Astrocyte of the hippocampus (primary cell): ENCODE measurements around the gene SMOC2.
"Not testable (repeated sequence)": the region's sequence is repeated elsewhere in the genome, so short reads cannot be mapped to it uniquely, and the experiment has no call there.

Experiments
- DNase-seq: peaks from one replicate; pipeline ENCODE4 v3.0.0; 2011; ENCODE audit warnings: low read depth, low spot score

The SMOC2 gene

DNA sequence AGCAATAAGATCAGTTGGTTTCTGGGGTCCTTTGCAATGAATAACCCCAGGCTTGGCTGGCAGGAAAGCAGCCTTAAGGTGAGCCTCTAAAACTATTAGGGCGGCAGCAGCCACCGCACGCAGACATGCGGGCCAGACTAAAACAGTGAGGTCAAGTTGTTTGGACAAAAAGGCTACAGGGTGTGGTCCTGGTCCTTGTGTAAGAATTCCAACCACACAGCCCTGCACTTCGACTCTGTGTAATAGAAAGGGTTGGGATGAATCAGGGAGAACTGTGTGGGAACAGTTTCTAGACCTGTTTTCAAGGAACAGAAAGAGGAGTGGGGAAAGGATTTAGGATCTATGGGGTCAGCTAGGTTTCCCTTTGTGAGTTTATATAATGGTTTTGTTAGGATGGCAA, 237.6 kb downstream of the SMOC2 start:
- DNase-seq, result no peak

DNA sequence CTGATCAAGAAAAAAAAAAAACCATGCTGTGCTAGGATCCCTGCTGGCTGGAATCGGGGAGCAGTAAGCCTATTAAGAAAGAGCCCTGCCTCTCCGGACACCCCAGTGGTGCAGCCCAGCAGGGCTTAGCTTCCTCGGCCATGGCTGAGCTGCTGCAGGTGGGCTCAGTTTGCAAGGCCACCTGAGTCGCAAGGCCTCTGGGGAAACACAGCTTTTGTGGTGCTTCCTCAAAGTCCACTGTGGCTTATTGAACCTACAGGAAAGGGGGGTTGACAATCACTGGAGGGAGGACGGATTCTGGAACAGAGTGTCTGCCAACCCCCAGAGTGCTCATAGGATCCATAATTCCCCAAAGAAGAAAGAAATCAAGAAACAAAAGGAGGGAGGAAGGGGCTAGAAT, 240.8 kb downstream of the SMOC2 start:
- no peak for DNase-seq

DNA sequence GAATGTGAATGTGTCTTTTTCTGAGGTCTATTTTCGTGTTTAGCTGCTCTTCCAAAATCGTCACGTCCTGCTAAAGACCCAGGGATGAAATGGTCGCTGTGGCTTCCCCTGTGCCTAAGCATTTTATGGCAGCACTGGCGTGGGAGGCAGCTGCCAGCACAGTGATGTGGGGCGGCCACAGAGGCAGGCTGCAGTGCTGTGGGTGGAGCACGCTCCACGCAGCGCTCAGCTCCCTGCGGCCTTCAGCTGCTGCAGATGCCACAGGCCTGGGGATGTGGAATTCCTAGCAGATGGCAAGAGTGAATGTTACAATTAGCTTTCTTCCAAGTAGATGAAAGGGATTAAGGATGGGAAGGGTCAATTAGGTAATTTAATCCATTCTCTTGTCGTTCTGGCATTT, 242.6 kb downstream of the SMOC2 start:
- no peak for DNase-seq

GRCh38 chr6:168684471-168684870, 243.5 kb downstream of the SMOC2 start:
- no peak for DNase-seq

DNA sequence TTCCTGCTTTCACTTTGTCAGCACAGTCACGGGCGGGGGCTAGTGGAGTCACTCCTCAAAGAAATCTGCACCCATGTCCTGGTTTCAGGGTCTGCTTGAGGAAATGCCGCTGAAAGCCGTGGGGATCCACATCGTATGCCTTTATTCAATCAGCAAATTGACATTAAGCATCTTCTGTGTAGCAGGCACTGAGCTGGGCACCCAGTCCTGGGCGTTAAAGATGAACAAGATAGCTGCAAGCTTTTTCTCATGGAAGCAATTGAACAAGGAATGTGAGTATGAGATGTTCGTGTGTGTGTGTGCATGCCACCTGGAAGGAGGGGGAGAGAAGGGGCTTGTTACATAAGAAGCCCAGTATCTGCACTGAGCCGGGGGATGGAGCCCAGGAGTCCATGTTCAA, 243.9 kb downstream of the SMOC2 start:
- DNase-seq, result no peak

GRCh38 chr6:168686029-168686738, 245.2 kb downstream of the SMOC2 start:
- DNase-seq, result no peak

DNA sequence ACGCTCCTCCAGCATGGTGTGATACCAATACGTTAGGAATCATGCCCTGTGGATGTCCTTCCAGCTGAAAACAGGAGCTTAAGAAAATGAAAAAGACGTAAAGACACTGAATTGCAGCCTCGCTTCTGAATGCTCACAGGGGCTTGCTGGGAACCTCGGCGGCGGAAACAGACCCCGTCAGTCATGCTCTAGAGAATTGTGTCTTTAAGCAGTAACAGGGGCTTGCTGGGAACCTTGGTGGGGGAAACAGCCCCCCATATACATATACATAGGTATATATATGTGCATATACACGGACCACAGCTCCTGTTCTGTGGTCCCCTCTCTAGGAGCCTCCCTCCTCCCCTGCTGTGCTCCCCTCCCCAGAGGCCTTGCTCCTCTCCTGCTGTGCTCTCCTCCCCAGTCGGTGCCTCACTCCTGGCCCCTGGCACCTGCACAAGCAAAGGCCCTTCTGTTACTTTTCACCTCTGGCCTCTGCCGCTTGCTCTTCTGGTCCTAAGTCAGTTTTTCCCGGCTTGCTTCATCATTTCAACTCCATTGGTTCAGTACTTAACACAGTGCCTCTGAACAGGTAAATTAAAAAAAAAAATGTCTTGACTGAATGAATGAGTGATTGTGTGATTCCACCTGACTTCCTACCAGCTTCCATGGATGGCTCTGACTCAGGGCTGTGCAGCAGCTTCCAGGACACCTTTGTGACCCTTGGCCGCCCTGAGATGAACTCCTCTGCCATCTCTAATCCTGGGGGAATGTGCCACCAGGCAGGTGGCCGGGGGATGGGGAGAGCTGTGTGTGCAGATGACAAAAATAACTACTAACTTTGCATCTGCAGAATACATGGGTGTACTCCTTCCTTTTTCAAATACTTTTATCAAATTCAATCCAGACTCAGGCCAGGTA, 246.1 kb downstream of the SMOC2 start:
- DNase-seq, result no peak

DNA sequence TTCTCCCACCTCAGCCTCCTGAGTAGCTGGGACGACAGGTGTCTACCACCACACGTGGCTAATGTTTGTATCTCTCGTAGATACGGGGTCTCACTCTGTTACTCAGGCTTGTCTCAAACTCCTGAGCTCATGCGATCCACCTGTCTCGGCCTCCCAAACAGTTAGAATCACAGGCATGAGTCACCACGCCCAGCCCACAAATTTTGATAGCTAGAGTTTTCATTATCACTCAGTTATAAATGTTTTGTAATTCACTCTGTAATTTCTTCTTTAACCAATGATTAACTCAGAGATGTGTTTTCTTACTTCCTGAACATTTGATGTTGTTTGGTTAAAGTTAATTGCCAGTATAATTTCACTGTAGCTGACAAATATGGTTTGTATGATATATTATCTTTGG, 249.3 kb downstream of the SMOC2 start:
- DNase-seq, result no peak

DNA sequence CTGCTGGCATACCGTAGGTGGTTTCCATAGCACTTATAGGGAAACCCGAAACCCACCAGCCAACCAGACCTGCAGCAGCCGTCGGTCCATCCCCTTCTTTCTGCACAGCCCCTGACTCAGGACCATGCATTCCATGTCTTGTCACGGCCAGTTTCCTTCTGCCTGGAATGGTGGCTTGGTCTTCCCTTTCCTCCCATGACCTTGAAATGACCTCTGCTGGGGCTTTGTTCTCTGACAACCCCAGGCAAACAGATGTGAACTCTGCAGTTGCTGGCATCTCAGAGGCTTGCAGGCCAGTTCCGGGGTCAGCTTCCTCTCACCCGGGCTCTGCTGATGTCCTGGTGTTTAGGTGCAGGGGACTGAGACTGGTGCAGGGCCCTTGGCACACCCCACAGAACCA, 250.8 kb downstream of the SMOC2 start:
- no peak for DNase-seq

- DNase-seq, result no peak
Observed at GRCh38 chr6:168692193-168692914, 251.4 kb downstream of the SMOC2 start.

DNA sequence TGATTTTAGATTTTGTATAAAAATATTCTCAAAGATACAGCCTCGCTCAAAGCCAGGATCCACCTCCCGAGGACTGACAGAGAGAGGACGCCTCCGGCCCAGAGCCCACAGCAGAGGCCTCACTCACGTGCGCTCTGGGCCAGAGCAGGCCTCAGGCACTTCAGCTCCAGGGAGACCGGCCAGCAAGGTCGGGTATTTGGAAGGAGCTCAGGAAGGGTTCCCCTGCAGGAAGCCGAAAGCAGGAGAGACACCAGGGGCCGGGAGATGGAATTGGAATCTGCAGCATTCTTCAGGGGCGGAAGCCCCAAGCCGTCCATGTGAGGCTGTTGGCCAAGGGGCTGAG, 251.9 kb downstream of the SMOC2 start:
- not testable (repeated sequence) for DNase-seq

DNA sequence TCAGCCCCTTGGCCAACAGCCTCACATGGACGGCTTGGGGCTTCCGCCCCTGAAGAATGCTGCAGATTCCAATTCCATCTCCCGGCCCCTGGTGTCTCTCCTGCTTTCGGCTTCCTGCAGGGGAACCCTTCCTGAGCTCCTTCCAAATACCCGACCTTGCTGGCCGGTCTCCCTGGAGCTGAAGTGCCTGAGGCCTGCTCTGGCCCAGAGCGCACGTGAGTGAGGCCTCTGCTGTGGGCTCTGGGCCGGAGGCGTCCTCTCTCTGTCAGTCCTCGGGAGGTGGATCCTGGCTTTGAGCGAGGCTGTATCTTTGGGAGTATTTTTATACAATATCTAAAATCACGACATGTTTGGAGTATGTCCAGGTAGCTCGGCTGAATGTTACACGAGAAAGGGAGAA, 253.8 kb downstream of the SMOC2 start:
- not testable (repeated sequence) for DNase-seq

DNA sequence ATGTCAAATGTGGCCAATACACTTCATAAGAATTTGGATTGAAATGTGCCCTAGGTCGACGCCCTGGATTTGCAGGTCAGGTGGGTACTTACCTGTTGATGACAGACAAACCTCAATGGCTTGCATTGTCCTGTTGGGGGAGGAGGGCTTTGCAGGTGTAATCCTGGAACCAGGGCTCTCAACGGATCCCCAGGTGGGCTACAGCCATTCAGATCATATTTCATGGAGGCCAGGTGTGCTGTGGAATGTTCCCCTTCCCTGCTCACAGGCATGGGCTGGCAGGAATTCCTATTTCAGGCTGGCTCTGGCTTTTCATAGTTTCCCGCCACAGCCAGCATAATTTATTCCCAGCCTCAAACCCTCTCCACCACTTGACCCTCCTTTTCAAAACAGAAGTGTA, 254.7 kb downstream of the SMOC2 start:
- DNase-seq, result no peak

DNA sequence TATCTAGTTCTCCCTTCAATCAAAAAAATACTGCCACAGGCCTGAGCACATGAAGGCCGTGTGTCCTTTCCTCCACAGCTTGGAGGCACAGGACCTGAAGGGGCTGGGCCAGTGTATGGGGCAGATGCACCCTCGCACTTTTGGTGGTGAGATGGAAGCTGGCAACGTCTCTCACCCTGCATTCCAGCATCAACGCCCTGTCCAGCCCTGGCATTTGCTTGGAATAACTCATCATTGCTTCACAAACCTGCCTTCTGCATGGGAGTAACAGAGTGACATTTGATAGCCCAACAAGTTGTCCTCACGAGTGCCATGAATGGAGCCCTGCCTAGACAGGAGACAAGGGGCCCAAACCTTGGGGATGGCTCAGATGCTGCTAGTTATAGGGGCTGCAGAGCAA, 257.9 kb downstream of the SMOC2 start:
- DNase-seq, result no peak

DNA sequence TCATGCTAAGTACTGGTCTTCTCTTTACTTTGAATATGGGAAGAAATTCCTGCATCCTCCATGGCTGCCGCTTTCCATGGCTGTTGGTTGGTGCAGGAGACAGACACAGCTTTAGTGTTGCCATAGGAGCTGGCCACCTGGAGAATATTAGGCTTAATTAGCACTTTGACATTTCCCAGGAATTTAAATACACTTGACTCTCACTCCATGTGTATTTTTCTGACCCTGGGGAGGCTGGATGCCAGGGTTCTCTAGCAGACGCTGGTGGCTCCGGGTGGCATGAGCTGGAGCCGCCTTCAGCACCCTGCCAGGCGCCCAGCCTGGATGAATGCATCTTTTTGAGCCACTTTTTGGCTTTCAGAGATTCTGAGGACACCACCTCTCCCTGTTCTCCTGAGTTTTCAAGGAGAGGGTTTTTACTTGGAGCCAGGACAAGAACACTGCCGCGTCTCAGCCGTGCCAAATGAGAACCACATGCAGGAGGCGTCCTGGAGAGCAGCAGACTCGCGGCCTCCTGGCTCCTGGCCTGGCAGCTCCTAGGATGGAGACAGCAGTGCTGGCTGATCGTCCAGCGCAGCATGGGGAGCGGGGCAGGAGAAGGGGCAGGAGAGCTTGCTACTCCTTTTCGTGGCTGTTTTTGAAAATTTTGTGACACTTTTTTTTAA, 258.8 kb downstream of the SMOC2 start:
- DNase-seq, result peak; percentile 21

- no peak for DNase-seq
Observed at GRCh38 chr6:168700880-168701279, 259.9 kb downstream of the SMOC2 start.

DNA sequence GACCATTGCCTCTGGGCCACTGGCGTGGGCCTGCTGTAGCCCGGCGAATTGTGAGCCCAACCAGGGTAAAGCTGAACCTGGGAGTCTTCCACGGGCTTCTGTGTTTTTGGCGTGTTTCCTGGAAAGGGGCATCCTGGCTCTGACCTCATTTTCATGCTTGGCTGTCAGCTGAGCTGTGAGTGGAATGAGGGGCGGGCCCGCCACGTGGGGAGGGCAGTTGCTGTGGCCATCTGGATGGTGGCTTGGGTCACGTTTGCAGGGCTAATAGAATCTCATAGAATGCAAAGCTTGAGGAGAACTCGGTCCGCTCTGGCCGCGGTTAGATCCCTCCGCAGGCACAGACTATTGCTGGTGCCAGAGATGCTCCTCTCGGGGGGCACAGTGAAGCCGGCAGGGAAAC, 263.0 kb downstream of the SMOC2 start:
- DNase-seq, result no peak

GRCh38 chr6:168704678-168705077, 263.7 kb downstream of the SMOC2 start:
- no peak for DNase-seq

DNA sequence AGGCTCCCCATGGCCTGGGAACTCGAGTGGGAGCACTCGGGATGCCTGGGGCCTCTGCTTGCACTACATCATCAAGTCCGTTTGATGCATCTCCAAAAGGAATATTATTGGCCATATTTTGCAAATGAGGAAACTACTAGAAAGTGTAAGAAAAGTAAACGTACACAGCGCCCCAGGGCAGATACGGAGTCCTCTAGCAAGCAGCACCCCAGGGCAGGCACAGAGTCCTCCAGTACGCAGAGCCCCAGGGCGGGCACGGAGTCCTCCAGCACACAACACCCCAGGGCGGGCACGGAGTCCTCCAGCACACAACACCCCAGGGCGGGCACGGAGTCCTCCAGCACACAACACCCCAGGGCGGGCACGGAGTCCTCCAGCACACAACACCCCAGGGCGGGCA, 264.3 kb downstream of the SMOC2 start:
- not testable (repeated sequence) for DNase-seq

DNA sequence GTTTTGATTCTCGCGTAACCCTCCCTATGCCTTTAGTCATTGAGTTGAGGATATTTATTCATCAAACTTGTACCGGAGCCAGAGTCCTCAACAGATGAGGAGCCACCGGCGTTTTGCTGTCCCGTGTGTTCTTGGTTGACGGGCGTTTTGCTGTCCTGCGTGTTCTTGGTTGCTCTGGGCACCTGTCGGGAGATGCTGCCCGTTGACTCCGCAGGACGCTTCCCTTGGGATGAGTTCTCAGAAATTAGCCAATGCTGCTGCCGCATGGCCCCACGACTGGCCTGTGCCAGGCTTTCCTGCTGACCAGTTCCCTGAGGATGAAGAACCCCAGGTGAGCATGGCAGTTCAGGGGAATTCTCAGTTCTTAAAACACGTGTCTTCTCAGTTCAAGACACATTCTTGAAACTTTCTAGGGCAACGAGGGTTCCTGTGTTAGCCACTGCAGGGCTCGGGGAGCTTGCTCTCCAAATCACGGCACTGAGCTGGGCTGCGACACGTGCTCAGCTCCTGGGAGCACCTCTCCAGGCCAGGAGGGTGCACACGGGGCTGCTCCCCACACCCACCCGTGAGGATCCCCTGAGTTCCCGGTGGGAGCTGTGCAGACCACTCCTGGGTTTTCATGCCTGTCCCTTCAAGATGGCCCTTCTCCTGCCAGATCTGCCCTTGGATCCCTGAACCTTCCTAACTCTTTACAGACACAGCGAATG, 265.6 kb downstream of the SMOC2 start:
- no peak for DNase-seq

- no peak for DNase-seq
Observed at GRCh38 chr6:168708526-168708925, 267.5 kb downstream of the SMOC2 start.
